HG03135 (cell line): ENCODE results near the gene ITGA7.

Experiments used
- ATAC-seq: cut with Tn5 transposase; IDR thresholded peaks from one replicate; pipeline ENCODE4 v1.9.1; 2021; ENCODE audit warnings: mild to moderate bottlenecking, moderate library complexity; ENCODE audit not compliant: unreplicated experiment

ITGA7 gene

DNA sequence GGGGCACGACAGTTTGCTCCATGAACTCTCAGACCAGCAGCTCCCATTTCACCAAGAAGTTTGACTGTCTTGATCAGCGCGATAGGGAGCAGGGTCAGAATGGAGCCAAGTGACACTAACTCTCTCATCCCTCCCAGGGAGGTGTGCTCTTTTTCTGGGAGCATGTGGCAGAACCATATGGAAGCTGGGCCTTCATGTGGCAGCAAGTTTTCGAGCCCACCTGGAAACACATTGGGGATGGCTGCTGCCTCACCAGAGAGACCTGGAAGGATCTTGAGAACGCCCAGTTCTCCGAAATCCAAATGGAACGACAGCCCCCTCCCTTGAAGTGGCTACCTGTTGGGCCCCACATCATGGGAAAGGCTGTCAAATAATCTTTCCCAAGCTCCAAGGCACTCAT, 24.0 kb downstream of the ITGA7 start:
- no peak for ATAC-seq

- ATAC-seq = no peak
Observed at GRCh38 chr12:55682087-55682796, 25.5 kb downstream of the ITGA7 start.

DNA sequence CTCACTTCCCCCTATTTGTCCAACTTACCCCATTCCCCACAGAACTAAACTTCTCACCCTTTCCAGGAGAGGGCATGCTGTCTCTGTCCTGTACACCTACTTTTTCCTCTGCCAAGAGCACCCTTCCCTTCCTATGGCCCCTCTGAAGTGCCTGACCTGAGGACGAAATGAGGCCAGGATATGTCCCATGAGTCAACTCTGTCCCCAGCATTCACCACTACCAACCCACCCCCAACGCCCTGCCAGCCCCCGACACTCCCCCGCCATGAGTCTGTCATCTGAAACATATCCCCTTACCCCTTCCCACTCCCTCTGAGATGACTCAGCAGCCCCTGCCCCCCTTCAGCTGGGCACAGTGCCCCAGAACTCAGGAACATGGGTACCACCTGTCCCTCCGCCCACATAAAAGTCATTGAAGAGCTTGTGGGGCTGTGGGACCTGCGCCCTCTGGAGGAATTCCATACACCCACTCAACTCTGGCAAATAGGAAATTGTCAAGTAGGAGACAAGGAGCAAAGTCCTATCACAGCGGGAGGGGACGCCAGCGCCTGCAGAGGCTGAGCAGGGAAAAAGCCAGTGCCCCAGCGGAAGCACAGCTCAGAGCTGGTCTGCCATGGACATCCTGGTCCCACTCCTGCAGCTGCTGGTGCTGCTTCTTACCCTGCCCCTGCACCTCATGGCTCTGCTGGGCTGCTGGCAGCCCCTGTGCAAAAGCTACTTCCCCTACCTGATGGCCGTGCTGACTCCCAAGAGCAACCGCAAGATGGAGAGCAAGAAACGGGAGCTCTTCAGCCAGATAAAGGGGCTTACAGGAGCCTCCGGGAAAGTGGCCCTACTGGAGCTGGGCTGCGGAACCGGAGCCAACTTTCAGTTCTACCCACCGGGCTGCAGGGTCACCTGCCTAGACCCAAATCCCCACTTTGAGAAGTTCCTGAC, 26.3 kb downstream of the ITGA7 start:
- ATAC-seq = no peak

- ATAC-seq = no peak
Observed at GRCh38 chr12:55679691-55680090, 28.0 kb downstream of the ITGA7 start.

DNA sequence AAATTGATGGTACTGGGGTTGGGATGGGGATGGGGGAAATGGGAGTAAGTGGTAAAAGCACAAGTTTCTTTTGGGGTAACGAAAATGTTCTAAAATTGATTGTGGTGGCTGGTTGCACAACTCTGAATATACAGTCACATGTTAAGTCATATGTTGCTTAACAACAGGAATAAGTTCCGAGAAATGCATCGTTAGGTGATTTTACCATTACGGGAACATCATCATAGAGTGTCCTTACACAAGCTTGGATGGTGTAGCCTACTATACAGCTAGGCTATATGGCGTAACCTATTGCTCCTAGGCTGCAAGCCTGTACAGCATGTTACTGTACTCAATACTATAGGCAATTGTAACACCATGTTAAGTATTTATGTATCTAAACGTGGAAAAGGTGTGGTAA, 31.0 kb downstream of the ITGA7 start:
- no peak for ATAC-seq

DNA sequence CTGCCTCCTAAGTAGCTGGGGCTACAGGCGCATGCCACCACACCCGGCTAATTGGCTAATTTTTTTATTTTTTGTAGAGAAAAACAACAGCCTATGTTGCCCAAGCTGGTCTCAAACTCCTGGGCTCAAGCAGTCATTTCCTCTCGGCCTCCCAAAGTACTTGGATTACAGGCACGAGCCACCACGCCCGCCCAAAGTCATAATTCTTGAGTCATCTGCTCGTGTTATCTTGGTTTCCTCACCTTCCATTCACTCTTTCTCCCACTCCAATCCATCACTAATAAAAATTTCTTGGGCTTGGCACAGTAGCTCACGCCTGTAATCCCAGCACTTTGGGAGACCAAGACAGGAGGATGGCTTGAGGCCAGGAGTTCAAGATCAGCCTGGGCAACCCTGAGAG, 32.0 kb downstream of the ITGA7 start:
- ATAC-seq = no peak

- ATAC-seq = peak; percentile 99
Observed at GRCh38 chr12:55673638-55674037, 34.1 kb downstream of the ITGA7 start.

DNA sequence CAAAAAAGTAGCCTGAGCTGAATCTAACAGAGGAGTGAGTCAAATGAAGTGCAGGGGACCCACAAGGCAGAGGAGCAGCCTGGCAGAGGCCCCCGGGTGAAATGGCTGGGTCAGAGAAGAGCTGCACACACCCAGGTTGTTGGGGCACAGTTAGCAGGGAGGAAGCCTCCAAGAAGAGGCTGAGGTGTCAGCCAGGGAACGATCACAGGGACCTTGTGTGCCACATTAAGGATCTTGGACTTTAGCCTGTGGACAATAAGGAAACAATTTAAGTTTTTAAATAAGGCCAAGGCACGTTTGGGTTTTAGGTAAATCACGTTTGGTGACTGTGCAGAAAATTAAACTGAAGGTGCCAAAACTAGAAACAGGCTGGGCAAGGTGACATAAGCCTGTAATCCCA, 36.0 kb downstream of the ITGA7 start:
- ATAC-seq = no peak

DNA sequence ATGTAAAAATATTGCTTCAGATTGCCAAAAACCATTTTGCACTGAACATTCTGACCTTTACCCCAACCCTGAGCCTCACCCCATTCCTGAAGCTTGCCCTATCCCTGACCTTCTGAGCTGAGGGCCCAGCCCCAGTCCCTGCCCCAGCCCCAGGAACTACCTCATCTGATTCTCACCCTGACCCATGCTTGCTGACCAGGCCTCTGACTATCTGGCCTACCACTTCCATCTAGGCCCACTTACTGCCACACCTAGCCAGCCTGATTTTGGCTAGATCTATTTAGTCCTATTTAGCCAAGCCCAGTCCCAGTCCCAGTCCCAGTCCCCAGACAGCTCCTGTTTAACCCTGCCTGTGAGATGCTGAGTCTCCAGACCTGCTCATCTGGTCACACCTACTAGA, 37.4 kb downstream of the ITGA7 start:
- no peak for ATAC-seq

DNA sequence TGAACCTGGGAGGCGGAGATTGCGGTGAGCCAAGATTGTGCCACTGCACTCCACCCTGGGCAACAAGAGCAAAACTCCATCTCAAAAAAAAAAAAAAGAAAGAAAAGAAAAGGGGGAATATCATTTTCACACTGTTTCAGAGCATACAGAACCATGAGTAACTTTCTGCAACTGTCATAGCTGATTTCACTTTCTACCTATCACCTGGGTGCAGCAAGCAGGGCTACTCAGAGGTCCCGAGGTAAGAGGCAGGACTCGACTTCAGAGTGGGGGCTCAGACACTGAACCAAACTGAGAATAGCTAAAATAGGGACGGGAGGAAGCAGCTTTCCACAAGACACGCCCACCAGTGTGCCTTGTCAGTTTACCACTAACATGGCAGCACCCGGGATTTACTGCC, 41.2 kb downstream of the ITGA7 start:
- no peak for ATAC-seq

DNA sequence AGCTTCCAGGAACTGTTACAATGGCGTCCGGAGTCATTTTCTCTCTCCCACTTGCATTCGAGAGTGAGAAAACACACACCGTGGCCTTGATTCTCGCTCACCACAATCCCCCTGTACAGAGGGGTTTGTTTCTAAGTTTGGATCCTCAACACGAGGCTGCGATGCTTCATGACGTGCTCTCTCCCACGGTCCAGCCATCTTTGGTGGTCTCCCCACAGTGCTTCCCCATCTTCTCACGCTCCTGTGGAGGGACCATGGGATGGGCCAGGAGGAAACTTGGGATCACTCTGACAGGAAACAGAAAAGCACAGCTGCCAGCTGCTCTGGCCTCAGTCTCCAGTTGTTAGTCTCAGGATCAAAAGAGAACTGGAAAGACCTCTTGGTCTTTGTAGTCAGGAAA, 42.9 kb downstream of the ITGA7 start:
- no peak for ATAC-seq

- ATAC-seq = no peak
Observed at GRCh38 chr12:55663391-55663790, 44.3 kb downstream of the ITGA7 start.

GRCh38 chr12:55659486-55660385, 48.0 kb downstream of the ITGA7 start:
- no peak for ATAC-seq

DNA sequence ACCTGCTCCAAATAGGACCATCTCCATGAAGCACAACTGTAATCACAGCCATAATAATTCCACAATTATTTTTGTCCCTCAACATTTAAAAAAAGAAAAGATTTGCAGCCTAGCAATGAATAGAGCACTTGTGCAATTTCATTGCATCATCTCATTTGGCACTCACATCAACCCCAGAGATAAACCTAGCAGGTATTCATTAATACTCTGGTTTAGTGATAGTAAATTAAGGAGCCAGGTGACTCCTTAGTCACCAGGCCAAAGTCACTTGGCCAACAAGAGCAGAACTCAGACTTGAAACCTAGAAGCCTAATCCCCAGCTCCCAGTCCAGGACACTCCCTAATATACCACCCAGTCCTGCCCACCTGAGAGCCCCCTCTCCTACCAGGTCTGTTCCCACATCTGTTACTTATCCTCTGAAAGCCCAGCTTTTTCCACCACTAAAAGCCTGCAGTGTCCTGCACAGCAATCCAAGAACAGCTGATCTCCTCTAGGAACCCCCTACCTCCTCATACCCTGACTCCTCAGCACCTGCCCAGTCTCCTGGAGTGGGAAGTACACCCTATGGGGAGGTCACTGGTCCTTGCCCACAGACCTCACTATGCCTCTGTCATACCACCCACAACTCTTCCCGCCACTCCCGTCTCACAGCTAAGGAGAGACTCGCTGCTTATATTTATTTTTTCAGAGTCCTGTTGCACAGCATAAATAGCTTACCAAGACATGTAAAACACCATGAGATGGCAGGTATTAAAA, 48.9 kb downstream of the ITGA7 start:
- ATAC-seq = no peak

DNA sequence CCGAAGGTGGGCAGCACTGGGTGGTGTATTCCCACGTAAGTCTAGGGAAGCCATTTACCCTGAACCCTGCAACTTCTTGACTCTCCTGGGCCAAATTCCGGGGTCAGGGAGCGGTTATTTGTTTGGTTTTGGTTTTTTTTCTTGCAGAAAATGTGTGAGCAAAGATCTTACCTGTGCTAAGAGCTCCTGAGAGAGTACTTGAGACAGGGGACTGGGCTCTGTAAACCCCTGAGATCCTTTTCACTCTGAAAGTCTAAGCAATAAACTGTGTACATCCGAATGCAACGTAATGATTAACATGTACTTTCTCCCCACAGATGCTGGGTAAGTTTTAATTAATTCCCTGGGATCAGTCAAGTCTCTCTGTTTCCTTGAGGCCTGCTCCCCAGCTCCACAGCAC, 49.5 kb downstream of the ITGA7 start:
- ATAC-seq = no peak

- no peak for ATAC-seq
Observed at GRCh38 chr12:55657212-55657611, 50.5 kb downstream of the ITGA7 start.

DNA sequence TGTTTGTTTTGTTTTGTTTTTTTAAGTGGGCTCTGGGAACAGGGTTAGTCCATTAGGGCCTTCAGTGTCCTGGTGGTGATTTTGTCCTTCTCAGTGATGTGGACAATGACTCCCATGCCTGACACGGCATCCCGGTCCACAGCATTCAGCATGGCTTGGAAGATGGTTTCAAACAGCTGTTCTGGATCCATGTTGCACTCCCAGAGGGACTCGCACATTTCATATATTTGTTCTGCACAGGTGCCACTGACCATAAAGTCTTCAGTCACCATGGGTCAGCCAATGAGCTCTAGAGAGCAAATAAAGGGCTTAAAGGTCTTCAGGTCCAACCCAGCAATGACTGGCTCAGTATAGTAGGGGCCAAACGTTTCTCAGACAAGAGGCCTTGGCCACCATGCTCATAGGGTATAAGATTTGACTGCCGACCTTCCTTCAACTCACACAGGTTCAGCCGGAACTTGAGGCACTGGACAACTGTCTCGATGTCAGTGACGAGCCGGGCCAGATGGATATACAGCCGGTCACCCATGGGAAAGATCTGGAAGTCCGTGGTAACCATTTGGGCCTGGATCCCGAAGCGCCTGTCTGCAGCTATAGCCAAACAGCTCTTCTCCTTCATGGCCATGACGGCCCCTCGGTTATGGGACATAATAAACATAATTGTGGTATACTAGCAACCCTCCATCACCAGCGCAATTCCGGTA, 53.0 kb downstream of the ITGA7 start:
- ATAC-seq = no peak

- ATAC-seq = no peak
Observed at GRCh38 chr12:55653031-55653430, 54.7 kb downstream of the ITGA7 start.

GRCh38 chr12:55652352-55652751, 55.4 kb downstream of the ITGA7 start:
- no peak for ATAC-seq

- no peak for ATAC-seq
Observed at GRCh38 chr12:55651299-55651683, 56.4 kb downstream of the ITGA7 start.
